Femur (tissue), 1 donor: ENCODE data around the gene CFD.
"Not testable (repeated sequence)": the region's sequence is repeated elsewhere in the genome, so short reads cannot be mapped to it uniquely, and the experiment has no call there.

Source experiments
- DNase-seq: peaks from one replicate; pipeline ENCODE4 v3.0.0-alpha.2; 2017

Gene CFD

DNA sequence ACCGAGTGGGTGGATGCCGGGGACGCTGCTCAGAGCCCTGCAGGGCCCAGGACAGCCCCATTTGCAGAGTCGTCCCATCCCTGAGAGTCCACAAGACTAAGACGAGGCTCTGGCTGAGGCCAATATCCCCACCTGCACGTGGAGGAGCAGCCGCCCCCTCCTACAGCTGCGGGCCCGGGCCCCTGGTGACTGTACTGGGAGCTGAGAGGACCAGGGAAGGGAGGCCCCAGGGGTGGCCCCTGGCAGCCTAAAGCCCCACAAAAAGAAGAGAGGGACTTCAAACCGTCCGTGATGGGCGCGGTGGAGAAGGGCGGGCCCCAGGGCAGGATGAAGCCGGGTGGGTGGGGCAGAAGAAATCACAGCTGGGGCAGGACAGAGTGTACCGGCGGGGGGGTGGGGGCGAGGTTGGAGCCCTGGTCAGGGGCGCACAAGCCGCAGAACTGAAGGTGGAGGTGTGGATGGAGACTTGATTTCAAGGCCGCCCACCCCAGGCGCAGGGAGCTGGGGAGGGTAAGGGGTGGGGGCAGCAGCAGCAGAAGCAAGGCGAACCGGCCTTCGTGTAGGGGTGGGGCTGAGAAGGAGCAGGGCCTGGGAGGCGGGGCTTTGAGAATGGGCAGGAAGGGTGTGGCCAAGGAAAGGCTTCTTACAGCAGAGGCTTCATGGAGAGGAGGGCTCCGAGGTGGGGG, 12.9 kb downstream of the CFD start:
- no peak for DNase-seq

GRCh38 chr19:873084-873483, 13.6 kb downstream of the CFD start:
- DNase-seq, result peak; percentile 61

DNA sequence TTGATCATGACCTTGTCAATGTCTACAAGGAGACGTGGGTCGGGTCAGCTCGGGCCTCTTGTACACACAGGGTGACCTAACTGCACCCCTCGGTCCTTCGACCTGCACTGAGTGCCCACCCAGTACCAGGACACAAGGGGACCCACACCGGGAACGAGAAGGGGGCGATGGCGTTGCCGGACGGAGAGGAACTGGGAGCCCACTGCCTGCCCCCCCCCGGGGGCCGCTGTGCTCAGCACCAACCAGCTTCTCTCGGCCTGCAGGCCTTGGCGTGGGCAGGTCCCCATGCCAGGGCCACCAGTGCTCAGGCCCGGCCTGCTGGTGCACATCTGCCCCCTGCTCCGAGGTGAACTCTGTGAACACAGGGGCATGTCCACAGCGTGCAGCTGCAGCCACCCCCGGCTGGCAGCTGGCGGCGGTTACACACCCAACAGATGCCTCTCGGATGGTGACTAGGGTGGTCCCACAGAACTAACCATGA, 14.1 kb downstream of the CFD start:
- DNase-seq, result no peak

GRCh38 chr19:875265-875879, 15.9 kb downstream of the CFD start:
- no peak for DNase-seq

GRCh38 chr19:876089-876488, 16.6 kb downstream of the CFD start:
- no peak for DNase-seq

DNA sequence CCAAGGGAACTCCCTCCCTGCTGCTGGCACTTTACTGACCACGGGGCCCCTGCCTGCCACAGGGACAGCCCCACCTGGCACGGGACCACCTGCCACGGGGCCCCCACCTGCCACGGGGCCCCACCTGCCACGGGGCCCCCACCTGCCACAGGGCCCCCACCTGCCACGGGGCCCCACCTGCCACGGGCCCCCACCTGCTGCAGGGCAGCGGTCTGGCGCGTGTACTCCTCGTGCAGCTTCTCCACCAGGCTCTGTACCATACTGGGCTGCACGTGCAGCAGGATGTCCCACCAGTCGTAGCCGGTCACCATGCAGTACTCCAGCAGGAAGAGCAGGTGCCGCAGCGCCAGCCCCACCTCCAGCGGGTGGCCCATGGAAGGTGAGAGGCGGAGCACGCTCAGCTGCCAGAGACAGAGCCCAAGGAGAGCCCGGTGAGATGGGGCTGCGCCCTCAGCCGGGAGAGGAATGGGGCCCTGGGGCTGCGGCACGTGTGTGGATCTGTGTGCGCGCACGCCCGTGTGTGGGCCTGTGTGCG, 17.4 kb downstream of the CFD start:
- no peak for DNase-seq

- DNase-seq, result not testable (repeated sequence)
Measured at GRCh38 chr19:877992-878660, 18.7 kb downstream of the CFD start.

- DNase-seq, result not testable (repeated sequence)
Measured at GRCh38 chr19:878751-879561, 19.5 kb downstream of the CFD start.

DNA sequence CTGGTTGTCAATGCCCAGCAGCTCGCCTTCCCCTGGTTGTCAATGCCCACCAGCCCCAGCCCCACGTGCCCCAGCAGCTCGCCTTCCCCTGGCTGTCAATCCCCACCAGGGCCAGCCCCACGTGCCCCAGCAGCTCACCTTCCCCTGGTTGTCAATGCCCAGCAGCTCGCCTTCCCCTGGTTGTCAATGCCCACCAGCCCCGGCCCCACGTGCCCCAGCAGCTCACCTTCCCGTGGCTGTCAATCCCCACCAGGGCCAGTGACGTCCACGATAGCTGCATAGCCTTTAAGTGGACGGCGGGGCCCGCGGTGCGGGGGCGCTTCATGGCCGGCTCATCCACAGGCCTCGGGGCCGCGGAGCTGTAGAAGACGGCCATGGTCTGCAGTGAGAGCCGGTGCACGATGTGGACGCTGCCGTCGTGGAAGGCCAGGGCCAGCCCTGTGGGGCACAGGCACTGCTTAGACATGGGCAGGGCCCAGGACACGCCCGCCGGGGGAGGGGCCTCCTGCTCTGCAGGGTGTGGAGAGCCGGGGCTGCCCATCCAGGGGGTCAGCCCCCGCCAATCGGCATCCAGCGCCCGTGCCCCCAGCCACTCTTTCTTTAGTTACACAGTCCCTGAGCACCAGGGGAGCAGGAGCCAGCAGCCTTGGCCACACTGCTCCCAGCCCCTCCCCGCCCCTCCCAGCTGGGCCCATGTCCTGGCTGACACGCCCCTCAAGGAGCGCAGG, 20.4 kb downstream of the CFD start:
- no peak for DNase-seq

GRCh38 chr19:881385-882071, 22.1 kb downstream of the CFD start:
- DNase-seq, result no peak

DNA sequence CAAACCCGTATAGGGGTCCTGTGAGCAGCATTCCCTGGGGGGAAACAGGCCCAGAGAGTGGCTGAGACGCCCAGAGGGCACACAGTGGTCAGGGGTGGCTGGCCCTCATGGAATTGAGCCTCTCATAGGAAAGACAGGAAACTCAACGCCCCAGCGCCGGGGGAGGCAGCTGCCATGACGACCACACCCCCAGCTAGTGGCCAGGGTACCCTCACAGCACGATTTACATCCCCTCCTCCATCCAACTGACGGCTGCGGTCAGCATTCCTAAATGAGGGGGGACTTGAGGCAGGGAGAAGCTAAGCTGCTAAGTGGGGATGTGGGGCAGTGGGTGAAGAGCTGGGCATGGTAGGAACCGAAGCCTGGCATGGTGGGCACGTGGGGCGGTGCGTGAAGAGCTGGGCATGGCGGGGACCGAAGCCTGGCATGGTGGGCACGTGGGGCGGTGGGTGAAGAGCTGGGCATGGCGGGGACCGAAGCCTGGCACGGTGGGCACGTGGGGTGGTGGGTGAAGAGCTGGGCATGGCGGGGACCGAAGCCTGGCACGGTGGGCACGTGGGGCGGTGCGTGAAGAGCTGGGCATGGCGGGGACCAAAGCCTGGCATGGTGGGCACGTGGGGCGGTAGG, 23.5 kb downstream of the CFD start:
- no peak for DNase-seq

DNA sequence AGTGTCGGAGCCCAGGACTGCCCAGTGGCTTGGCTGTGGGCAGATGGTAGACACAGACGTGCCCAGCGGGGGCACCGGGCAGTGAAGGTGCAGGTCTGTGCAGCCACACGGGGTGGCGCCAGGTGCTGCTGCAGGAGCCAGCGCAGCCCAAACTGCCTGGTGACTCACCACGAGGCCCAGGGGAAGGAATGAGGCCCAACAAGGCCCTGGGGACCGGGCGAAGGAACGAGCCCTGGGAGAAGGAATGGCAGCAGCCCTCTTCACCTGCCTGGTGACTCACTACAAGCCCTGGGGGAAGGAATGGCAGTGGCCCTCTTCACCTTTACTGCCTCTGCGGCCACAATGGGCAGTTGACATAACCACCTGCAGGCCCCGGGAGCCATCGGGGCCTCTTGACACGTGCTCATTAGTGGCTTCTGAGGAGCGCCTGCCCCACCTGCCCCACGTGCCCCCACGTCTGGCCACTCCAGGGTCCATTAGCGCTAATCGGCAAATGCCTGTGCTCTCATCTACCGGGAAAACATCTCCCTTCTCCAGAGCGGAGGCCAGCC, 24.3 kb downstream of the CFD start:
- DNase-seq, result no peak

DNA sequence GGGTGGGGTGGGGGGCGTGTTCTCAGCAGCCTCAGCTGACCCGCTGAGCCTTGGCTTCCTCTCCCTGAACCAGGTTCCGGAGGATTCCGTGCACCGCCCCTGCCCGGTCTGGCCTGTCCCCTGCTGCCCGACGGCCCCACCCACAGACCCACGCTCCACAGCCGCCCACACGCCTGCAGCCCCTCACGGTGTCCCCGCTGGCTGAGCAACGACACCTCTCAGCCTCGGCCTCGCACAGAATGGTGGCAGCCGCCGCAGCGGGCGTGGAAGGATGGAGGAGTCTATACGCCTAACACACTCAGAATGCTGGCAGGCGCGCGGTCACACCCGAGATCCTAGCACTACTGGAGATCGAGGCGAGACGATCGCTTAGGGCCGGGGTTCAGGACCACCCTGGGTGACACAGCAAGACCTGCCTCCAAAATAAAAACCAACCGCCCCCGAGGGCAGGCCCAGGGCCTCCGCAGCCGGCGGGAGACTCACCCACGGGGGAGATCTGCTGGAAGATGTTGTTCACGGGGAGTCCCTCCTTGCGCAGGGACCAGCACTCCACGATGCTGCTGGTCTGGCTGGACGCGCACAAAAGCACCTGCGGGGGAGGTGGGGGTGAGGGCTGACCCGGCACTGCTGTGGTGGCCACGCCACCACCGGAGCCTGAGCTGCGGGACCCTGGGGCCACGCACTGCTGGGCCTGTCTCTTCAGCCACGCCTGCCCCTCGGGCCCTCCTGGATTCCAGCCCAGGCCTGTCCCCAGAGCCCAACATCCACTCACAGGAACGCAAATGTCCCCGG, 25.2 kb downstream of the CFD start:
- no peak for DNase-seq

DNA sequence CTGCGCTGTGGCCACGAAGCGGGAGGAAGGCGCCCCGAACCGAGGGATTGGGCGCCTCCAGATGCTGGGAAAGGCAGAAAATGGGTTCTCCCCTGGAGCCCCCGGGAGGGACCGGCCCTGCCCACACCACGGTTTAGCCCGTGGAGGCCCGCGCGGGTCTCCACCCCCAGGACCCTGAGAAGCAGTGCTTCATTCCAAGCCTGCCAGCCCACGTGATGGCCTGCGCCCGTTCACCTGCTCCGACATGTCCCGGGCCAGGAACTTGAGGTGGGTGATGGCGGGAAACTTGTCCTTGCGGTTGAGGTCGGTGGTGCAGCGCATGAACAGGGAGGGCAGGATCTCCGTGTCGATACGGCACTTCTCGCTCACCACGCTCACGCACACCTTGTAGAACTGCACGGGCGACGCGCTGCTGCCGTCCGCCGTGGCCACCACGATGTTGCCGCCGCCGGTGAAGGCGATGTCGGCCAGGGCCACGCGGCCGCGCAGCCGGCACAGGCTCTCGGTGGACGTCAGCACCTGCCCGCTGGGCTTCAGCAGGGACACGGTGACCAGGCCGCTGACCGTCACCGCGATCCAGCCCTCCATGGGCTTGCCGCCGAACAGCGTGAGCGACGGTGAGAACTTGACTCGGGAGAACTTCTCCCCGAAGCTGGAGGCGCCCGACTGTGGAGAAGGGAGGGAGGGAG, 26.2 kb downstream of the CFD start:
- no peak for DNase-seq

- peak; percentile 66 for DNase-seq
Measured at GRCh38 chr19:887072-887471, 27.6 kb downstream of the CFD start.

DNA sequence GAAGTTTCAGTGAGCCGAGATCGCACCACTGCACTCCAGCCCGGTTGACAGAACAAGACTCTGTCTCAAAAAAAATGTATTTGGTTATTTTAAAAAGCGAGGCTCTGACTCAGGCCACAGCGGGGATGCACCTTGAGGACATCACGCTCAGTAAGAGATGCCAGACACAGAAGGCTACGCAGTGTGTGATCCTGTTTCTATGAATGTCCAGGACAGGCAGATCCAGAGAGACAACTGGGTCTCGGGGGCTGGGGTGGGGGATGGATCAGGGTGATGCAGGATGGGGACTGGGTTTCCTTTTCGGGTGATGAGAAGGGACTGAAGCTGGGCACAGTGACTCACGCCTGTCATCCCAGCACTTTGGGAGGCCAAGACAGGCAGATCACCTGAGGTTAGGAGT, 28.1 kb downstream of the CFD start:
- DNase-seq, result no peak

GRCh38 chr19:888581-889385, 29.3 kb downstream of the CFD start:
- DNase-seq, result no peak

DNA sequence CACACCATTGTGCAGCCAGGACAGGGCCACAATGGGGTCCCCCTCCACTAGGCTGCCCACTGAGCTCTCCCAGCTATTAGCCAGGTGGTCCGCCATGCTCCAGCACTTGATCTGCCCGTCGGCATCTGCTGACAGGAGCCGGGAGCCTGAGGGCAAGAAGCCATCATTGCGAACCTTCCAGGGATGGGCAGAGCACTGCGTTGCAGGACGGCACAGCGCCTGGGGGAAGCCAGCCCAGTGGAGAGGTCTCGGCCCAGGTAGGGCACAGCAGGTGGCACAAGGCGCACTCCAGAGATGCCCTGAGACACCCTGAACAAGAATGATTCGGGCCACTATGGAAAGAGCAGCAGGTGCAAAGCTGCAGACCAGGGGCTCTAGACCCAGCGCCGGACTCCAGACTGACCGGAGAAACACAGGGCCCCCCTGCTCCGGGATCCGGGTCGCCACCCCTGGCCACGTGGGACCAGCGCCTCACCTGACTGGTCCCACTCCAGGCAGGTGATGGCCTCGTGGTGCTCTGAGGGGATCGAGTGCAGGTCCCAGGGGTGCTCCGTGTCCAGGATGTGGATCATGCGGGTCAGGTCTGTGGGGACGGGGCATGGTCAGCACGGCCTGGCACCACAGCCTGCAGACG, 30.3 kb downstream of the CFD start:
- DNase-seq, result no peak
